Measurements from ENCODE around the gene EML4. TPM values are rescaled to one million over a fixed set of nuclear protein-coding genes. Genes with fewer than 3 reads are reported as not detected.

Gene EML4
- total RNA-seq, 4 donors from 2014 or later: 23.3 to 52.4 (median 31.7) TPM

DNA sequence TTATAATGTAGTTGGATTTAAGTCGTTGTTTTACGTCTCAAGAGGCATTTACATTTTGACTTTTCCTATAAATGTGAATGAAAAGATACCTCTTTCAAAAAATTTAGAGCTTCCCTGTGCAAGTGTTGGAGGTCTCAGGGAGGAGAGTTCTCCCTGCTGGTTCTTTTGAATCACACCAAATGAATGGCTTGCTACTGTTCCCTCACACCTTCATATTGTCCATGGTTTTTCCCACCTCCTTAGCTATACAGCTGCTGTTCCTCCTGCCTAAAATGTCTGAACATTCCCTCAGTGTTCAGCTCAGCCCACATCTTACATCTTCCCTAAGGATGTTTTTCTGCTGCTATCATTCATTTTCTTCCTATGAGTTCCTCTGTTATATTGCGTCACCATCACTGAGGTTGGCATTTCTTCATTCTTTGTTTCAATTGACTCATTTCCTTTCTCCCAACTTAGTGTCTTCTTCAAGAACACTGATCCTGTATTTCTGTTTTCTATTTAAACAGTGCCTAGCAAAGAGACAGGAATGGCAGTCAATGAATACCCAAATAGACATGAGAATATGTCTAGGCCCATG, 145.8 kb downstream of the EML4 start:
- TF ChIP-seq, protein P1, sequence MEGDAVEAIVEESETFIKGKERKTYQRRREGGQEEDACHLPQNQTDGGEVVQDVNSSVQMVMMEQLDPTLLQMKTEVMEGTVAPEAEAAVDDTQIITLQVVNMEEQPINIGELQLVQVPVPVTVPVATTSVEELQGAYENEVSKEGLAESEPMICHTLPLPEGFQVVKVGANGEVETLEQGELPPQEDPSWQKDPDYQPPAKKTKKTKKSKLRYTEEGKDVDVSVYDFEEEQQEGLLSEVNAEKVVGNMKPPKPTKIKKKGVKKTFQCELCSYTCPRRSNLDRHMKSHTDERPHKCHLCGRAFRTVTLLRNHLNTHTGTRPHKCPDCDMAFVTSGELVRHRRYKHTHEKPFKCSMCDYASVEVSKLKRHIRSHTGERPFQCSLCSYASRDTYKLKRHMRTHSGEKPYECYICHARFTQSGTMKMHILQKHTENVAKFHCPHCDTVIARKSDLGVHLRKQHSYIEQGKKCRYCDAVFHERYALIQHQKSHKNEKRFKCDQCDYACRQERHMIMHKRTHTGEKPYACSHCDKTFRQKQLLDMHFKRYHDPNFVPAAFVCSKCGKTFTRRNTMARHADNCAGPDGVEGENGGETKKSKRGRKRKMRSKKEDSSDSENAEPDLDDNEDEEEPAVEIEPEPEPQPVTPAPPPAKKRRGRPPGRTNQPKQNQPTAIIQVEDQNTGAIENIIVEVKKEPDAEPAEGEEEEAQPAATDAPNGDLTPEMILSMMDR (IDR thresholded peaks at IDR 0.05; ENCODE audit: low read depth): no peak

DNA sequence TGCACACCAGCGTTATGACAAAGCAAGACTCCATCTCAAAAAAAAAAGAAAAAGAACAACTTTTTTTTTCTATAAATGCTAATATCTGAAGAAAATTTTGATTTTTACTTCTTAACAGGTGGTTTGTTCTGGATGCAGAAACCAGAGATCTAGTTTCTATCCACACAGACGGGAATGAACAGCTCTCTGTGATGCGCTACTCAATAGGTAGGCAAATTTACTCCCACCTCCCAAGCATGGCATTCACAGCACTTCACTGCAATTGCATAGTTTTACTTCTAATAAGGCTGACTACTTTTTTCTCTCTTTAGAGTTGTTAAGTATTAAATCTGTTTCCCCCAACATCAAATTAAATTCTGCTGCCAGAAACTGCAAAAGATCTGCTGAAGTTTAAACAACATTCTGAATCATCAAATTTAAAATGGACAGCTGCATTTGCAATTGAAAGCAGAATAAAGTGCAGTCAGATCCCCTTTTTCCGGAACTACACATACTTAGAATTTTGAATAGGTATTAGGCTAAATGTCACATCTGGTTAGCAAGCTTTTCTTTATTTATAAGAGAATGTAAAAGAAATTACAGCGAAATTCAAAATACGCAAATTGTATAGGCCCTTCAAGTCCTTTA, 146.8 kb downstream of the EML4 start:
- TF ChIP-seq, protein P1 (IDR thresholded peaks at IDR 0.05; ENCODE audit: low read depth): no peak

DNA sequence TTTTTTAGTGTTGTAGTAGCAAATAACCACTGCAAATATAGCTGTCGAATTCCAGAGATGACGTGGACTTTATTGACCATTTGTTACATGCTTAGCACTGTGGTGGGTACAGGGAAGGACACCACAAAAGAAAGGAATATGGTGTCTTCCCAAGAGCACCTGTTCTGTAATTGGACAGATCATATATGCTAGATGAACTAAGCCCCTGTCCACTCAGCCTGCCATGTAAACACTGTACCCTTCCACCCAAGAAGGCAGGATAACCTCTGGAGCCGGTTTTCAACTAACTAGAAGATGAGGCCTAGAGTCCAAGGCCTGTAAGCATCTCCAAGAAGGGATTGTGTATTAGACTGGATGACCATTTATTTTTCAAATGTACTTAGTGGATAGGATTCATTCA, 147.8 kb downstream of the EML4 start:
- TF ChIP-seq, protein P1 (IDR thresholded peaks at IDR 0.05; ENCODE audit: low read depth): no peak

DNA sequence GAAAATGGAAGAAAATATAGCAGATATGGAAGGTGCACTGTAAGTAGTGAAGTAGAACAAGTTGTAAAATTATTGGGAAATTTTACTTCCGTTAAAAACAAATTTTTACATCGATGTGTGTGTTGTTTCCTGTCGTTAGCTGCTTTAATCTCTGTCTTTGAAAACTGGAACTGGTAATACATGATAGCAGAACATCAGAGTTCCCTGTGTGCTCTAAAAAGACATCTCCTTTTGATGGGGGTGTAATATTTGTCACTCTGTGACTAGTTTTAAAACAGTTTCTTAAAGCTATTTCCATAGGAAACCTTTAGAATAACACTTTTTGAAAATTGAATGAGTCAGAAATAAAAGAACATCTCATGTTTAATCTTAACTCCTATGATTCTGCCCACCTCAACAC, 148.3 kb downstream of the EML4 start:
- TF ChIP-seq, protein P1 (IDR thresholded peaks at IDR 0.05; ENCODE audit: low read depth): no peak

DNA sequence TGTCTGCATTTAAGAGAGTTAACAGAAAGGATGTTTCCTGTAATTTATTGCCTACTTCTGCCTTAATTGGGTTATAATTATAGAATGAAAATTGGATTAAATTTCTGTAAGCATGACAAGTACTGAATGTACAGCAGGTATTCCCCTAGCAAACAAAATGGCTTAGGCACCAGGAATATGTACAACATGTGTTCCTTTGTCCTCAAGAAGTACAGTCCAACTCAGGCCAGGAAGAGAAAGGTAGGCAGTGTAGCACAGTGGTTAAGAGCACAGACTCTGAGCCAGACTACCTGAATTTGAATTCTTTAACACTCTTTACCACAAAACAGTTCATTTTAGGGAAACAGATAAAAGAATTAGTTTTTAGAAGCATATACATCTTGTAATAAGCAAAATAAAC, 148.8 kb downstream of the EML4 start:
- TF ChIP-seq, protein P1 (IDR thresholded peaks at IDR 0.05; ENCODE audit: low read depth): no peak

DNA sequence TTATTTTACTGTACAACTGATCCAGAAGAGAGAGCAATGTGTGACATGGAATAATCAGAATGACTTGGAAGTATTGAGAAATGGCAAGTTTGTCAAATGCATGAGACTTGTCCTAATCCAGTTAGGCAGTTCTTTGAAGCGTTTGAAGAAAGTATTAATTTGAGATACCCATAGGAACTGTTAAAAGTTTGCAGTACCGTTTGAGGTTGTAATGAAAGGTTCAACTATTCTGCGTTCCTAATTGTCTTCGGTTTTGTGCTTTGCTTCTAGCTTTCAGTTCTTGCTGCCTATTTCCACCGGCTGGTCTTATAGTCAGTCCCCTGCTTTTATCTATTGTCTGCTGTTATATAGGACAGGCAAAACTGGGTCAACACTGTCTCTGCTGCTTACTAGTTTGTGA, 150.1 kb downstream of the EML4 start:
- TF ChIP-seq, protein P1 (IDR thresholded peaks at IDR 0.05; ENCODE audit: low read depth): no peak

DNA sequence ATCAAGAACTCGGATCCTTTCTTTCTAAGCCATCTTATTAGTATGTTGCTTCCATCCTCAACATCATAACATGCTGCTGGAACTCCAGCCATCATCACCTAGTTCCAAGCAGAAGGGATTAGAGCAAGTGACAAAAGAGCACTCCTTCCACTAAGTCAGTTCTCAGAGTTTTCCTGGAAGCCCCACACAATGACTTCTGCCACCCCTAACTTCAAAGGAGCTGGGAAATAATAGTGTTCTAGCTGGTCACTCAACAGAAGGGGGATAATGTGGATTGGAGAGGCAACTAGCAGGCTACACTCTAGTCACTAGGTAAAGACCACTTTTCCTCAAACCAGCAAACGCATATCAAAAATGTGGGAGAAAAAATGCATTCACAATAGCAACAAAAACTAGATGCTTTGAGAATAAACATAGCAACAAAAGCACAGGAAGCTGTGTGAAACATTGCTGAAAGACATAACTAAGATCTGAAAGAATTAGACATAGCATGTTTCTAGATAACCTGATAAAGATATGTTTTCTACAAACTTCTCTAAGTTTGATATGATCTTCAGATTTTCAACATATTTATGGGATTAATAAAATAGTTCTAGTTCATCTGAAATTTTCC, 152.4 kb downstream of the EML4 start:
- TF ChIP-seq, protein P1 (IDR thresholded peaks at IDR 0.05; ENCODE audit: low read depth): no peak
